ENCODE results near the gene ESYT1. TPM values are rescaled to one million over a fixed set of nuclear protein-coding genes. Genes with fewer than 3 reads are reported as not detected.

Gene ESYT1
- total and polyA plus RNA-seq, 9 donors: 63.7 to 90.9 (median 86.1) TPM

GRCh38 chr12:56141946-56142784 lies 14.1 kb downstream of the ESYT1 start:
- Histone ChIP-seq H3K36me3 (ENCODE audit: control insufficient read depth, insufficient read depth, low read length) (peaks cover 74% of the 10 kb centered on the region), H3K9me3 (replicated peaks; ENCODE audit: control insufficient read depth, low read depth, low read length) (no peaks in the 10 kb centered on the region), H3K4me1 (ENCODE audit: control insufficient read depth, insufficient read depth, low read length) (peaks cover 8% of the 10 kb centered on the region), H3K27ac (ENCODE audit: low read length) (no peak overlapping the region), H3K27me3 (ENCODE audit: control insufficient read depth, insufficient read depth, low read length) (no peaks in the 10 kb centered on the region), H3K4me3 (ENCODE audit: low read length) (no peak overlapping the region)
- DNase-seq: no peak
- WGBS (ENCODE audit: insufficient coverage): 84% methylated on average over 12 of the region's 19 CpGs

- WGBS (ENCODE audit: insufficient coverage): 100% methylated on average over 1 of the region's 4 CpGs
- no peak for DNase-seq
- Histone ChIP-seq H3K27me3 (ENCODE audit: control insufficient read depth, insufficient read depth, low read length) (no peaks in the 10 kb centered on the region), H3K4me3 (ENCODE audit: low read length) (no peak overlapping the region), H3K27ac (ENCODE audit: low read length) (peak overlapping the region; percentile 65), H3K36me3 (ENCODE audit: control insufficient read depth, insufficient read depth, low read length) (peaks cover 63% of the 10 kb centered on the region), H3K9me3 (replicated peaks; ENCODE audit: control insufficient read depth, low read depth, low read length) (no peaks in the 10 kb centered on the region), H3K4me1 (ENCODE audit: control insufficient read depth, insufficient read depth, low read length) (peaks cover 8% of the 10 kb centered on the region)
These were observed 15.2 kb downstream of the ESYT1 start for GRCh38 chr12:56143217-56143616.

GRCh38 chr12:56143870-56144269 lies 15.8 kb downstream of the ESYT1 start:
- H3K4me3 ChIP-seq (ENCODE audit: low read length): no peak overlapping the region
- DNase-seq: peak; percentile 46
- WGBS (ENCODE audit: insufficient coverage): 80% methylated on average over 8 of the region's 8 CpGs
- H3K27me3 ChIP-seq (ENCODE audit: control insufficient read depth, insufficient read depth, low read length): no peaks in the 10 kb centered on the region
- peaks cover 57% of the 10 kb centered on the region for H3K36me3 ChIP-seq (ENCODE audit: control insufficient read depth, insufficient read depth, low read length)
- peak overlapping the region; percentile 65 for H3K27ac ChIP-seq (ENCODE audit: low read length)
- peaks cover 8% of the 10 kb centered on the region for H3K4me1 ChIP-seq (ENCODE audit: control insufficient read depth, insufficient read depth, low read length)
- H3K9me3 ChIP-seq (replicated peaks; ENCODE audit: control insufficient read depth, low read depth, low read length): no peaks in the 10 kb centered on the region

- DNase-seq: no peak
- Histone ChIP-seq H3K27ac (ENCODE audit: low read length) (no peak overlapping the region), H3K9me3 (replicated peaks; ENCODE audit: control insufficient read depth, low read depth, low read length) (no peaks in the 10 kb centered on the region), H3K4me3 (ENCODE audit: low read length) (no peak overlapping the region), H3K36me3 (ENCODE audit: control insufficient read depth, insufficient read depth, low read length) (peaks cover 49% of the 10 kb centered on the region), H3K4me1 (ENCODE audit: control insufficient read depth, insufficient read depth, low read length) (peaks cover 8% of the 10 kb centered on the region), H3K27me3 (ENCODE audit: control insufficient read depth, insufficient read depth, low read length) (no peaks in the 10 kb centered on the region)
- 71% methylated on average over 1 of the region's 3 CpGs for WGBS (ENCODE audit: insufficient coverage)
These were observed 17.1 kb downstream of the ESYT1 start for GRCh38 chr12:56145217-56145616.

- H3K27ac ChIP-seq (ENCODE audit: low read length): peak overlapping the region; percentile 25
- H3K4me3 ChIP-seq (ENCODE audit: low read length): no peak overlapping the region
- 50% methylated on average over 2 of the region's 13 CpGs for WGBS (ENCODE audit: insufficient coverage)
- H3K27me3 ChIP-seq (ENCODE audit: control insufficient read depth, insufficient read depth, low read length): no peaks in the 10 kb centered on the region
- peaks cover 40% of the 10 kb centered on the region for H3K36me3 ChIP-seq (ENCODE audit: control insufficient read depth, insufficient read depth, low read length)
- DNase-seq: peak; percentile 52
- H3K4me1 ChIP-seq (ENCODE audit: control insufficient read depth, insufficient read depth, low read length): peaks cover 15% of the 10 kb centered on the region
- H3K9me3 ChIP-seq (replicated peaks; ENCODE audit: control insufficient read depth, low read depth, low read length): no peaks in the 10 kb centered on the region
These were observed 18.7 kb downstream of the ESYT1 start for GRCh38 chr12:56146492-56147460.

GRCh38 chr12:56150563-56150962 lies 22.5 kb downstream of the ESYT1 start:
- H3K27ac ChIP-seq (ENCODE audit: low read length): no peak overlapping the region
- H3K36me3 ChIP-seq (ENCODE audit: control insufficient read depth, insufficient read depth, low read length): peaks cover 12% of the 10 kb centered on the region
- peak; percentile 40 for DNase-seq
- H3K4me3 ChIP-seq (ENCODE audit: low read length): no peak overlapping the region
- H3K9me3 ChIP-seq (replicated peaks; ENCODE audit: control insufficient read depth, low read depth, low read length): no peaks in the 10 kb centered on the region
- no CpG with 5 or more reads among the region's 3 CpGs for WGBS (ENCODE audit: insufficient coverage)
- no peaks in the 10 kb centered on the region for H3K27me3 ChIP-seq (ENCODE audit: control insufficient read depth, insufficient read depth, low read length)
- peaks cover 41% of the 10 kb centered on the region for H3K4me1 ChIP-seq (ENCODE audit: control insufficient read depth, insufficient read depth, low read length)

- H3K4me3 ChIP-seq (ENCODE audit: low read length): peak overlapping the region; percentile 67
- H3K27ac ChIP-seq (ENCODE audit: low read length): peak overlapping the region; percentile 89
- peaks cover 17% of the 10 kb centered on the region for H3K36me3 ChIP-seq (ENCODE audit: control insufficient read depth, insufficient read depth, low read length)
- peaks cover 45% of the 10 kb centered on the region for H3K4me1 ChIP-seq (ENCODE audit: control insufficient read depth, insufficient read depth, low read length)
- H3K27me3 ChIP-seq (ENCODE audit: control insufficient read depth, insufficient read depth, low read length): no peaks in the 10 kb centered on the region
- peak; percentile 43 for DNase-seq
- WGBS (ENCODE audit: insufficient coverage): 5% methylated on average over 9 of the region's 12 CpGs
- H3K9me3 ChIP-seq (replicated peaks; ENCODE audit: control insufficient read depth, low read depth, low read length): no peaks in the 10 kb centered on the region
These were observed 23.6 kb downstream of the ESYT1 start for GRCh38 chr12:56151672-56152131.

- H3K4me3 ChIP-seq (ENCODE audit: low read length): peak within 1 kb of the TSS; percentile 67
- H3K9me3 ChIP-seq (replicated peaks; ENCODE audit: control insufficient read depth, low read depth, low read length): no peaks in the 10 kb centered on the region
- no peaks in the 10 kb centered on the region for H3K27me3 ChIP-seq (ENCODE audit: control insufficient read depth, insufficient read depth, low read length)
- H3K4me1 ChIP-seq (ENCODE audit: control insufficient read depth, insufficient read depth, low read length): peaks cover 46% of the 10 kb centered on the region
- under 1% methylated on average over 23 of the region's 37 CpGs for WGBS (ENCODE audit: insufficient coverage)
- peak; percentile 98 for DNase-seq
- H3K36me3 ChIP-seq (ENCODE audit: control insufficient read depth, insufficient read depth, low read length): peaks cover 17% of the 10 kb centered on the region
- H3K27ac ChIP-seq (ENCODE audit: low read length): peak within 1 kb of the TSS; percentile 89
These were observed 24.2 kb downstream of the ESYT1 start, which contains the start of gene MYL6B for GRCh38 chr12:56152132-56152755. TSS of gene MYL6B (plus strand) at chr12:56152587. CDS start at chr12:56153919, 1,332 bp downstream.

GRCh38 chr12:56152756-56153677 lies 24.9 kb downstream of the ESYT1 start:
- no peak for DNase-seq
- Histone ChIP-seq H3K4me3 (ENCODE audit: low read length) (peak overlapping the region; percentile 67), H3K9me3 (replicated peaks; ENCODE audit: control insufficient read depth, low read depth, low read length) (no peaks in the 10 kb centered on the region), H3K27me3 (ENCODE audit: control insufficient read depth, insufficient read depth, low read length) (no peaks in the 10 kb centered on the region), H3K36me3 (ENCODE audit: control insufficient read depth, insufficient read depth, low read length) (peaks cover 17% of the 10 kb centered on the region), H3K27ac (ENCODE audit: low read length) (peak overlapping the region; percentile 89), H3K4me1 (ENCODE audit: control insufficient read depth, insufficient read depth, low read length) (peaks cover 51% of the 10 kb centered on the region)
- 0% methylated on average over 1 of the region's 8 CpGs for WGBS (ENCODE audit: insufficient coverage)

Data from muscle of leg (tissue), 11 donors.